Endodermal cell (in vitro differentiated cells): ENCODE results near the gene HDAC1. TPM values are rescaled to one million over a fixed set of nuclear protein-coding genes. Genes with fewer than 3 reads are reported as not detected.
"Not testable (repeated sequence)": the region's sequence is repeated elsewhere in the genome, so short reads cannot be mapped to it uniquely, and the experiment has no call there.

ENCODE experiments used
- DNase-seq: peaks from one replicate; pipeline ENCODE4 v3.0.0-alpha.2; 2017
- H3K27ac ChIP-seq: 2 replicates; pipeline ENCODE4 v1.5.1; 2013; ENCODE audit warnings: mild to moderate bottlenecking, low read depth, low read length, moderate library complexity
- H3K27me3 ChIP-seq: 2 replicates; pipeline ENCODE4 v1.6.1; 2013; ENCODE audit warnings: mild to moderate bottlenecking, low read length, moderate library complexity; ENCODE audit not compliant: insufficient read depth, control insufficient read depth, poor library complexity, severe bottlenecking
- H3K36me3 ChIP-seq: 2 replicates; pipeline ENCODE4 v1.7.0; 2013; ENCODE audit warnings: mild to moderate bottlenecking, low read length, moderate library complexity; ENCODE audit not compliant: control insufficient read depth, insufficient read depth
- H3K4me1 ChIP-seq: one replicate; pipeline ENCODE4 v1.7.0; 2013; ENCODE audit warnings: low read length; ENCODE audit not compliant: control insufficient read depth, insufficient read depth
- H3K4me3 ChIP-seq: 2 replicates; pipeline ENCODE4 v1.5.1; 2013; ENCODE audit warnings: mild to moderate bottlenecking, low read length, moderate library complexity
- H3K9ac ChIP-seq: 2 replicates; pipeline ENCODE4 v1.6.1; 2013; ENCODE audit warnings: mild to moderate bottlenecking, low read length, moderate library complexity; ENCODE audit not compliant: poor library complexity, severe bottlenecking; ENCODE audit errors: extremely low read depth
- H3K9me3 ChIP-seq: 2 replicates; pipeline ENCODE4 v1.6.1; 2013; ENCODE audit warnings: mild to moderate bottlenecking, low read length, moderate library complexity; ENCODE audit not compliant: control insufficient read depth
- H3K27ac Mint-ChIP-seq: 2 replicates; pipeline ENCODE4 v1.8.0; 2020; ENCODE audit warnings: mixed read lengths
- H3K27me3 Mint-ChIP-seq: 2 replicates; pipeline ENCODE4 v1.8.0; 2021; ENCODE audit warnings: mild to moderate bottlenecking, mixed read lengths; ENCODE audit not compliant: insufficient read depth
- H3K36me3 Mint-ChIP-seq: 2 replicates; pipeline ENCODE4 v1.8.0; 2020; ENCODE audit warnings: low read depth, mixed read lengths
- H3K4me1 Mint-ChIP-seq: 2 replicates; pipeline ENCODE4 v1.8.0; 2020; ENCODE audit warnings: mixed read lengths
- H3K4me3 Mint-ChIP-seq: 2 replicates; pipeline ENCODE4 v1.8.0; 2020; ENCODE audit warnings: mild to moderate bottlenecking, moderate library complexity, mixed read lengths
- H3K9me3 Mint-ChIP-seq: 2 replicates; pipeline ENCODE4 v1.8.0; 2020; ENCODE audit warnings: mild to moderate bottlenecking, mixed read lengths
- WGBS, 2 experiments: methylation state at CpG; one replicate each; pipeline versions ENCODE4 v1.1.5 to v1.1.7; 2013; ENCODE audit warnings: missing lambda C conversion rate in 2 of 2, mixed read lengths in 1 of 2; ENCODE audit not compliant: insufficient coverage in 1 of 2, insufficient read length in 1 of 2; 5-methylcytosine and 5-hydroxymethylcytosine counted together
- total RNA-seq, 2 donors: library from RNA; stranded (reverse); fragmentation: NEBNext Ultra II Directional in 1 of 2; extraction: Animal tissue kit (Norgen Biotek cat#: 25700) in 1 of 2; gene quantifications; 2 replicates in 1 of 2; 3 replicates in 1 of 2; pipeline ENCODE4 v1.2.1, GENCODE V29; 2021
- TF ChIP-seq, protein P1 (sequence below): fragments of 200-600 bp; sonication (generic); conservative IDR thresholded peaks from 2 replicates; pipeline ENCODE4 v1.5.0; 2021; ENCODE audit warnings: antibody characterized with exemption, mild to moderate bottlenecking

Gene HDAC1
- total RNA-seq, 2 donors from 2014 or later, result 150 to 160 TPM

DNA sequence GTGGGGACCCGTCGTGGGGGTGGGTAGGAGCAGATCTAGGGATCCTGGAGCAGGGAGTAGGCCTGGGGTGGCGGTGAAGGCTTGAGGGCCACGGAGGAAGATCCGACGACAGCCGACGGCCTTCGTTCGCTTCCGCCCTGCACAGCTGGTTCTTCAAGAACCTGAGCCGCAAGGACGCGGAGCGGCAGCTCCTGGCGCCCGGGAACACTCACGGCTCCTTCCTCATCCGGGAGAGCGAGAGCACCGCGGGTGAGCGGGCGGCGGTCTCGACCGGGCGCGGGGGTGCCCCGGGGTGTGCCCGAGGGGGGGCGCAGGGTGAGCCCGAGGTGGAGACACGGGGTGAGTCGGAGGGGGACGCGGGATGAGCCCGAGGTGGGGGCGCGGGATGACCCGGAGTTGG lies 16.5 kb upstream of the HDAC1 start:
- Histone ChIP-seq H3K27me3 (no peaks in the 10 kb centered on the region), H3K9ac (no peak overlapping the region), H3K4me1 (no peaks in the 10 kb centered on the region), H3K27ac (no peak overlapping the region), H3K9me3 (no peaks in the 10 kb centered on the region), H3K4me3 (no peak overlapping the region), H3K36me3 (no peaks in the 10 kb centered on the region)
- DNase-seq, result peak; percentile 74
- H3K9me3 Mint-ChIP-seq, result no peaks in the 10 kb centered on the region
- H3K36me3 Mint-ChIP-seq, result no peaks in the 10 kb centered on the region
- WGBS, 2 experiments, result 95 to 99% methylated on average over 39 to 41 of the region's 41 CpGs
- H3K4me1 Mint-ChIP-seq, result peaks cover 15% of the 10 kb centered on the region
- TF ChIP-seq, protein P1, sequence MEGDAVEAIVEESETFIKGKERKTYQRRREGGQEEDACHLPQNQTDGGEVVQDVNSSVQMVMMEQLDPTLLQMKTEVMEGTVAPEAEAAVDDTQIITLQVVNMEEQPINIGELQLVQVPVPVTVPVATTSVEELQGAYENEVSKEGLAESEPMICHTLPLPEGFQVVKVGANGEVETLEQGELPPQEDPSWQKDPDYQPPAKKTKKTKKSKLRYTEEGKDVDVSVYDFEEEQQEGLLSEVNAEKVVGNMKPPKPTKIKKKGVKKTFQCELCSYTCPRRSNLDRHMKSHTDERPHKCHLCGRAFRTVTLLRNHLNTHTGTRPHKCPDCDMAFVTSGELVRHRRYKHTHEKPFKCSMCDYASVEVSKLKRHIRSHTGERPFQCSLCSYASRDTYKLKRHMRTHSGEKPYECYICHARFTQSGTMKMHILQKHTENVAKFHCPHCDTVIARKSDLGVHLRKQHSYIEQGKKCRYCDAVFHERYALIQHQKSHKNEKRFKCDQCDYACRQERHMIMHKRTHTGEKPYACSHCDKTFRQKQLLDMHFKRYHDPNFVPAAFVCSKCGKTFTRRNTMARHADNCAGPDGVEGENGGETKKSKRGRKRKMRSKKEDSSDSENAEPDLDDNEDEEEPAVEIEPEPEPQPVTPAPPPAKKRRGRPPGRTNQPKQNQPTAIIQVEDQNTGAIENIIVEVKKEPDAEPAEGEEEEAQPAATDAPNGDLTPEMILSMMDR, result no peak
- no peak overlapping the region for H3K27ac Mint-ChIP-seq
- H3K4me3 Mint-ChIP-seq, result peak overlapping the region; percentile 40
- H3K27me3 Mint-ChIP-seq, result peaks cover 23% of the 10 kb centered on the region

DNA sequence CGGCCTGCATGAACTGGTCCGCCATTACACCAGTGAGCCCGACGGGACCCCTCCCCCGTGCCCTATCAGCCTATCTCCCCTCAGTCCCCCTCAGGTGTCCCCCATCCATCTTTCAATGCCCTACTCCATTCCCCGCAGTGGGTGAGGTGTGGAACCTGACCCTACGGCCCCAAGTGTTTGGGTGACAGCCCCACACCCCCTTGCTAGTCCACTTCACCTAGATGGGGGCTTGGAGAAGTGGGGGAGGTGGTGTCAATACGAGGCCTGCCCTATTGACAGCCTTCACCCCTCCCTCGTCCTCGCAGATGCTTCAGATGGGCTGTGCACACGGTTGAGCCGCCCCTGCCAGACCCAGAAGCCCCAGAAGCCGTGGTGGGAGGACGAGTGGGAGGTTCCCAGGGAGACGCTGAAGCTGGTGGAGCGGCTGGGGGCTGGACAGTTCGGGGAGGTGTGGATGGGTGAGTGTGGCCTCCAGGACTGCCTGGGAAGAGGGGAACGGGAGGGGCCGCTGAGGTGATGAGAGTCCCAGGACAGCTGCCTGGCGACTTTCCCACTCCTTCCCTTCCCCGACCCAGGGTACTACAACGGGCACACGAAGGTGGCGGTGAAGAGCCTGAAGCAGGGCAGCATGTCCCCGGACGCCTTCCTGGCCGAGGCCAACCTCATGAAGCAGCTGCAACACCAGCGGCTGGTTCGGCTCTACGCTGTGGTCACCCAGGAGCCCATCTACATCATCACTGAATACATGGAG lies 15.7 kb upstream of the HDAC1 start:
- no peaks in the 10 kb centered on the region for H3K4me1 ChIP-seq
- no peaks in the 10 kb centered on the region for H3K9me3 Mint-ChIP-seq
- no peak overlapping the region for H3K9ac ChIP-seq
- H3K27me3 ChIP-seq, result no peaks in the 10 kb centered on the region
- H3K36me3 ChIP-seq, result no peaks in the 10 kb centered on the region
- H3K4me3 ChIP-seq, result no peak overlapping the region
- peaks cover 15% of the 10 kb centered on the region for H3K4me1 Mint-ChIP-seq
- 93 to 97% methylated on average over 13 to 30 of the region's 30 CpGs for WGBS, 2 experiments
- no peak overlapping the region for H3K27ac ChIP-seq
- DNase-seq, result no peak
- no peak overlapping the region for H3K27ac Mint-ChIP-seq
- peaks cover 23% of the 10 kb centered on the region for H3K27me3 Mint-ChIP-seq
- TF ChIP-seq, protein P1, result no peak
- no peak overlapping the region for H3K4me3 Mint-ChIP-seq
- H3K9me3 ChIP-seq, result no peaks in the 10 kb centered on the region
- H3K36me3 Mint-ChIP-seq, result no peaks in the 10 kb centered on the region

DNA sequence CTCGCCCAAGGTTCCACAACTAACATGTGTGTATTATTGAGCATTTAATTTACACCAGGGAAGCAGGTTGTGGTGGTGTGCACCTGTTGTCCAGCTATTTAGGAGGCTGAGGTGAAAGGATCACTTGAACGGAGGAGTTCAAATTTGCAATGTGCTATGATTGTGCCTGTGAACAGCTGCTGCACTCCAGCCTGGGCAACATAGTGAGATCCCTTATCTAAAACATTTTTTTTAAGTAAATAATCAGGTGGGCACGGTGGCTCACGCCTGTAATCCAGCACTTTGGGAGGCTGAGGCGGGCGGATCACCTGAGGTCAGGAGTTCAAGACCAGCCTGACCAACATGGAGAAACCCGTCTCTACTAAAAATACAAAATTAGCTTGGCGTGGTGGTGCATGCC lies 7.1 kb upstream of the HDAC1 start:
- H3K27me3 ChIP-seq, H3K27ac ChIP-seq, H3K27me3 Mint-ChIP-seq, H3K27ac Mint-ChIP-seq, H3K4me3 Mint-ChIP-seq, H3K9me3 ChIP-seq, H3K9me3 Mint-ChIP-seq, H3K36me3 Mint-ChIP-seq, H3K4me1 ChIP-seq, H3K36me3 ChIP-seq, H3K9ac ChIP-seq, DNase-seq, H3K4me3 ChIP-seq, H3K4me1 Mint-ChIP-seq: not testable (repeated sequence)
- 93% methylated on average over 8 of the region's 8 CpGs; no CpG with 5 or more reads in 1 of the 2 experiments for WGBS, 2 experiments
